Ishikawa (cell line): ENCODE measurements around the gene UBTD2.

Source experiments
- CEBPB ChIP-seq: IDR thresholded peaks from 2 replicates; pipeline ENCODE4 v1.6.1; 2012
- CREB1 ChIP-seq: IDR thresholded peaks from 2 replicates; pipeline ENCODE4 v1.6.1; 2012; ENCODE audit warnings: low read depth
- EGR1 ChIP-seq: IDR thresholded peaks from 2 replicates; pipeline ENCODE4 v1.6.1; 2012
- EP300 ChIP-seq: IDR thresholded peaks from 2 replicates; pipeline ENCODE4 v1.6.1; 2012; ENCODE audit warnings: borderline replicate concordance
- FOXM1 ChIP-seq: IDR thresholded peaks from 2 replicates; pipeline ENCODE4 v1.6.1; 2012; ENCODE audit warnings: low read depth, borderline replicate concordance
- MAX ChIP-seq: IDR thresholded peaks from 2 replicates; pipeline ENCODE4 v1.6.1; 2012
- NFIC ChIP-seq: IDR thresholded peaks from 2 replicates; pipeline ENCODE4 v1.6.1; 2012
- RAD21 ChIP-seq: IDR thresholded peaks from 2 replicates; pipeline ENCODE4 v1.6.1; 2012; ENCODE audit warnings: low read depth
- REST ChIP-seq: IDR thresholded peaks from 2 replicates; pipeline ENCODE4 v1.6.1; 2012; ENCODE audit warnings: low read depth, mild to moderate bottlenecking
- TAF1 ChIP-seq: IDR thresholded peaks from 2 replicates; pipeline ENCODE4 v1.6.1; 2012; ENCODE audit warnings: low read depth, mild to moderate bottlenecking
- TCF12 ChIP-seq: IDR thresholded peaks from 2 replicates; pipeline ENCODE4 v1.6.1; 2012; ENCODE audit warnings: low read depth
- TEAD4 ChIP-seq: IDR thresholded peaks from 2 replicates; pipeline ENCODE4 v1.6.1; 2012
- USF1 ChIP-seq: IDR thresholded peaks from 2 replicates; pipeline ENCODE4 v1.6.1; 2012
- YY1 ChIP-seq: IDR thresholded peaks from 2 replicates; pipeline ENCODE4 v1.6.1; 2012; ENCODE audit warnings: low read depth
- ZBTB7A ChIP-seq: IDR thresholded peaks from 2 replicates; pipeline ENCODE4 v1.6.1; 2012; ENCODE audit warnings: low read depth

The UBTD2 gene

GRCh38 chr5:172186114-172186695 lies 97.4 kb downstream of the UBTD2 start:
- TF ChIP-seq EP300 (no peak), TAF1 (no peak), TCF12 (no peak), CREB1 (no peak), EGR1 (no peak), RAD21 (no peak), FOXM1 (no peak)

GRCh38 chr5:172185096-172185461 lies 98.5 kb downstream of the UBTD2 start:
- TF ChIP-seq TEAD4 (no peak), TAF1 (no peak), EP300 (no peak), REST (no peak), FOXM1 (no peak), TCF12 (no peak), CREB1 (no peak)

- no peak for TF ChIP-seq ZBTB7A
- no peak for TF ChIP-seq CREB1
- TF ChIP-seq MAX, result no peak
- TF ChIP-seq TCF12, result no peak
- no peak for TF ChIP-seq REST
- no peak for TF ChIP-seq USF1
- TF ChIP-seq YY1, result no peak
- TF ChIP-seq EGR1, result no peak
- no peak for TF ChIP-seq FOXM1
- TF ChIP-seq EP300, result no peak
- no peak for TF ChIP-seq CEBPB
- TF ChIP-seq TEAD4, result no peak
- no peak for TF ChIP-seq TAF1
- no peak for TF ChIP-seq RAD21
- TF ChIP-seq NFIC, result no peak
These were observed 99.7 kb downstream of the UBTD2 start for GRCh38 chr5:172183881-172184280.

- TF ChIP-seq YY1 (no peak), CREB1 (no peak)
These were observed 101.3 kb downstream of the UBTD2 start for GRCh38 chr5:172182291-172182690.

- no peak for TF ChIP-seq EP300
- no peak for TF ChIP-seq EGR1
- no peak for TF ChIP-seq NFIC
- TF ChIP-seq FOXM1, result no peak
- TF ChIP-seq REST, result no peak
- TF ChIP-seq MAX, result no peak
- no peak for TF ChIP-seq CEBPB
- TF ChIP-seq USF1, result no peak
- TF ChIP-seq TEAD4, result no peak
- no peak for TF ChIP-seq RAD21
- no peak for TF ChIP-seq CREB1
- no peak for TF ChIP-seq ZBTB7A
- TF ChIP-seq TAF1, result no peak
These were observed 102.6 kb downstream of the UBTD2 start for GRCh38 chr5:172180936-172181335.
